Peyer's patch (tissue), 4 donors: ENCODE data around the gene CCNG2.

Experiments used
- POLR2A ChIP-seq, 2 donors: fragments of 450-650 bp; IDR thresholded peaks; one replicate each; pipeline ENCODE4 v1.5.1; 2017; ENCODE audit warnings: antibody characterized with exemption in 2 of 2, mild to moderate bottlenecking in 2 of 2, moderate library complexity in 2 of 2
- TF ChIP-seq, protein P1 (sequence below), 6 experiments: fragments of 450-650 bp in 4 of 6; fragments of 200-600 bp in 2 of 6; sonication (generic) in 1 of 6; IDR thresholded peaks; one replicate each; pipeline ENCODE4 v1.5.1; 2017 to 2019; ENCODE audit warnings: antibody characterized with exemption in 6 of 6, mild to moderate bottlenecking in 3 of 6, moderate library complexity in 1 of 6

DNA sequence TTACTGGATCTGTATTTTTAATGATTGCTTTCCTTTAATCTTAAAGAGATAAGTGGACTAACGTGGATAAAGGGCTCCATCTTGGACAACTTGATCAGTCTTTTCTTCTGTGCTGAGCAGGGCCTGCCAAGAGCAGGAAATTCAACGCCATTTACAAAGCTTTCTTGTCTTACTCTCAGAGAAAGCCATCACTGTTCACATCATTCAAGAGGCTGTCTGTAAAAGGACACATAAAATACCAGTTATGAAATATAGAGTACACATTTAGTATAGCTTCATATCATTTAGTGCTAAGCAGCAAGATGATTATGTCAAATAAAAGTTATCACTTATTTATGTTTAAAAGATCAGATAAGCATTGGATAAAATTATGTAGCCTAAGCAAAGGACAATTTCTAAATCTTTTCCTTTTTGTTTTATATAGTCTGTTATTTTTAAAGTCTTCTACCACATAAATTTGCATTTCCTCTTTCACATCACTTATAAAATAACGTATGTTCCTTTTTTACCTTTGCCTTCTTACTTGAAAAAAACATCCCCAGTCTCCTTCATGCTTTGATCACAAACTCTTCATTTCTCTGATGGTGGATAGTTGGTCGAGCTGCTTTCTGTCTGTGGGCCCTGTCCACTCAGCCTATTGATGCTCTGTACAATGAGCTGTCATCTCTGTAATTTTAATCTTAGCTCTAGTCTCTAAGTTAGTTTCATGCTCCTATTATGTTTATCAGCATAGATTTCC is 2.1 kb upstream of the CCNG2 start:
- TF ChIP-seq, protein P1, sequence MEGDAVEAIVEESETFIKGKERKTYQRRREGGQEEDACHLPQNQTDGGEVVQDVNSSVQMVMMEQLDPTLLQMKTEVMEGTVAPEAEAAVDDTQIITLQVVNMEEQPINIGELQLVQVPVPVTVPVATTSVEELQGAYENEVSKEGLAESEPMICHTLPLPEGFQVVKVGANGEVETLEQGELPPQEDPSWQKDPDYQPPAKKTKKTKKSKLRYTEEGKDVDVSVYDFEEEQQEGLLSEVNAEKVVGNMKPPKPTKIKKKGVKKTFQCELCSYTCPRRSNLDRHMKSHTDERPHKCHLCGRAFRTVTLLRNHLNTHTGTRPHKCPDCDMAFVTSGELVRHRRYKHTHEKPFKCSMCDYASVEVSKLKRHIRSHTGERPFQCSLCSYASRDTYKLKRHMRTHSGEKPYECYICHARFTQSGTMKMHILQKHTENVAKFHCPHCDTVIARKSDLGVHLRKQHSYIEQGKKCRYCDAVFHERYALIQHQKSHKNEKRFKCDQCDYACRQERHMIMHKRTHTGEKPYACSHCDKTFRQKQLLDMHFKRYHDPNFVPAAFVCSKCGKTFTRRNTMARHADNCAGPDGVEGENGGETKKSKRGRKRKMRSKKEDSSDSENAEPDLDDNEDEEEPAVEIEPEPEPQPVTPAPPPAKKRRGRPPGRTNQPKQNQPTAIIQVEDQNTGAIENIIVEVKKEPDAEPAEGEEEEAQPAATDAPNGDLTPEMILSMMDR (IDR thresholded peaks at IDR 0.05): no peak
- TF ChIP-seq POLR2A (IDR thresholded peaks at IDR 0.05): no peak
